RCC 7860 (cell line): ENCODE measurements around the gene POU6F2.

Source experiments
- DNase-seq: peaks from one replicate; pipeline ENCODE4 v3.0.0-alpha.2; 2015; ENCODE audit warnings: low spot score
- FAIRE-seq: peaks from 2 replicates; lab custom pipeline; 2012; peaks lifted over from hg19 to GRCh38; lab: Jason Lieb, UNC

POU6F2 gene

GRCh38 chr7:39056153-39056552 is 78.4 kb downstream of the POU6F2 start:
- no peak for DNase-seq
- FAIRE-seq: no peak

DNA sequence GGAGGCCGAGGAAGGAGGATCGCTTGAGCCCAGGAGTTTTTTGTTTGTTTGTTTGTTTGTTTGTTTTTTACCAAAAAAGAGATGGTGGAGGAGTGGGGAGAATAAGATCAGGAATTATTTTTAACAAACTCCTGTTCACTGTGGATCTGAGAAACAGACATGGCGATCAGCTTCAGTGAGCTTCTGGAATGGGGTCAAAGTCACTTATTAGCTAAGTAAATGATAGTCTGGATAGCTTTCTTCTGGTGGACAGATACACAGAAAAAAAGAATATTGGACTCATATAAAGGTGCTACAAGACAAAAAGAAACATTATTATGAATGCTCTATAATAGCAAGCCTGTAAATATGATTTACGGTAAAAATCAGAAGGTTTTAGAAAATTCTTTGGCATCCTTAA is 85.1 kb downstream of the POU6F2 start:
- DNase-seq (peak; percentile 14), FAIRE-seq (peak; percentile 83)

DNA sequence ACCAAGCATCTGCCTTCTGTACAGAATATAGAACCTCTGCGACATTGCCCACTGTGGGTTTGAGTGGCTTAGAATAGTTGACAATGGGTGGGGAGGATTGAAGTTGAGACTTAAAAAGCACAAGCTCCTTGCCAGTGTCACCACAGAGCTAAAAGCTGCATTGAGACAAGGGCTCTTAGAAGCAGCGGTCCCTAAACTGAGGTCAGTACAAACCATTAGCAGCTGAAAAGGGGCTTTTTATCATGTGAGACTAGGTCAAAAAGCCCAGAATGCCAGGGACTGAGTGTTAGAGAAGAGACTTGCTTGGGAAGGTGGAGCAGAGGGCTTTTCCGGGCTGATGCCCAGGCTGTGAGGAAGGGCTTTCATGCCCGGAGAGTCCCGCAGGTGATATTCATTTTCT is 91.3 kb downstream of the POU6F2 start:
- DNase-seq: no peak
- no peak for FAIRE-seq

DNA sequence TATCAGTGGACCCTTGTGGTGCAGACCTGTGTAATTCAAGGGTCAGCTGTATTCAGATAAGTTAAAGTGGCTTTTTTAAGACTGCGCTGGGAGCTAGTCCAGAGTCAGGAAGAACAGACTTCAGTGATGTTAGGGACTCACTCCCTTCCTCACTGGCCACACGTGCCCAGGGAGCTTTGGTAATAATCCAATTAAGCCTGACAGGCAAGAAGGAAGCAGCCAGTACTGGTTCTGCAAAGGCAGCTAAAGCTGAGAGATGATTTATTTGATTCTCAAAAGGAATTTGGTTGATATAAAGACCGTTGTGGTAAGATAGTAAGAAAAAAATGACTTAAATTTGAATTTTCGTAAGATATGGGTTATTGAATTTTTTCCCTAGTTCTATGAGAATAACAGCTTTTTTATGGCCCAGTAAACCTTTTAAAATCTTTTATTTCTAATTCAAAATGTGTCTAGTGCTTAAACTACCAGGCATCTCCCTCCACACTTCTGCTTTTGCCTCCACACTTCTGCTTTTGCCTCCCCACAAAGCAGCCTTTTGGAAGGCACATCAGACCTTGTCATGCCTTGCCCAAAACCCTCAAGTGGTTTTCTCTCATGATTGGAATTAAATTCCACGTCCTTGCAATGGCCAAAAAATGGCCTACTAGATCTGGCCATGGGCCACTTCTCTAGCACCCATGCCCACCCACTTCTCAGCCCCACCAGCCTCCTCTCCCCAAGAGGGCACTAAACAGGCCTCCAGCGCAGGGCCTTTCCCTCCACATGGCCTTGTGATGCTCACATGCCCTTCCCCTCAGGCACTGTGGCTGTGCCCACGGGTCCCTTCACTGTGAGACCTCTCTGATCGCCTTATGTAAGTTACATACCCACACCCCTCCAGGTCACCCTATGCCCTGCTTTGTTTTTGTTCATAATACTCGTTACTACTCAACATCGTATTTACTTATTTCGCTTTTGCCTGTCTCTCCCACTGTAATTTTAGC is 92.5 kb downstream of the POU6F2 start:
- FAIRE-seq (no peak), DNase-seq (no peak)

DNA sequence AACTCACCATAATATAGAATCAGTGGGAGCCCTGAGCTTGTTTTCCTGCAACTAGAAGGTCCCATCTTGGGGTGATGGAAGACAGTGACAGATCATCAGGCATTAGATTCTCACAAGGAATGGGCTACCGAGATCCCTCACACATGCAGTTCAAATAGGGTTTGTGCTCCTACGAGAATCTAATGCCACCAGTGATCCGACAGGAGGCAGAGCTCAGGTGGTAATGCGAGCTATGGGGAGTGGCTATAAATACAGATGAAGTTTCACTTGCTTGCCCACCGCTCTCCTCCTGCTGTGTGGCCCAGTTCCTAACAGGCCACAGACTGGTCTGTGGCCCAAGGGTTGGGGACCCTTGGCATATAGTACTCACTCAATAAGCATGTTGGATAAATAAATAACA is 93.4 kb downstream of the POU6F2 start:
- DNase-seq (no peak), FAIRE-seq (no peak)

DNA sequence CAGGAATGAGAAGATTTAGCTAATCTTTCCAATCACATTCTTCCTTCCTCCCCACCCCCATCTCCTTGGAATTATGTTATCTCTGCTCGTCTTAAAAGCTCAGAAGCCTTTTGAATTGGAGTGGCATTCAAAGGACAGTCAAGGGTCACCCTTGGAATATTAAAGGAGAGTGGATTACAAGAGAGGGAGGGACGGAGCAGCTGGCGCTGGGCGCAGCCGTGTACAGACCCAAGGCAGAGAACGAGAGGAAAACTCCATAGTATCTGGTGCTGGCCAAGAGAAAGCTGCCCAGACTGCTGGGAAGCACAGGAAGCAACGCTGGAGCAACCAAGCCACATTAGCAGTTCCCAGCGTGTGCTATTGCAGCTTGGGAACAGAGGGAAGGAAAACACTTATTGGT is 95.7 kb downstream of the POU6F2 start:
- no peak for FAIRE-seq
- no peak for DNase-seq

DNA sequence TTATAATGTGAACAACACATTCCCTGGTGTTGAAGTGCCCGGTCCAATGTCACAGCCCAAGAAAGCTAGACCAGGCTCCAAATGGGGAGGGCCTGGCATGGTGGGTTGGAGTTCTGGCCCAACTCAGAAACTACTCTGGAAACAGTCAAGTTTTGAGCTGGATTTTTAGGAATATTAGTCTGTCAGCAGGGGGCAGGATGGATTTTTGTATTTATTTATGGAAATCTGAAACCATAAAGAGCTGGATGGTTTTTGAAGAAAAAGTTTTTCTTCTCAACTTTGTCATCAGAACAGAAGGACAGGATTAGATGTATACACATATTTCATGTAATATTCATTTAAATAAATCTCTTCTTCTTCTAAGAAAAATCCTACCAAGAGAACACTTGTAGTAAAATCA is 97.5 kb downstream of the POU6F2 start:
- DNase-seq (no peak), FAIRE-seq (no peak)

DNA sequence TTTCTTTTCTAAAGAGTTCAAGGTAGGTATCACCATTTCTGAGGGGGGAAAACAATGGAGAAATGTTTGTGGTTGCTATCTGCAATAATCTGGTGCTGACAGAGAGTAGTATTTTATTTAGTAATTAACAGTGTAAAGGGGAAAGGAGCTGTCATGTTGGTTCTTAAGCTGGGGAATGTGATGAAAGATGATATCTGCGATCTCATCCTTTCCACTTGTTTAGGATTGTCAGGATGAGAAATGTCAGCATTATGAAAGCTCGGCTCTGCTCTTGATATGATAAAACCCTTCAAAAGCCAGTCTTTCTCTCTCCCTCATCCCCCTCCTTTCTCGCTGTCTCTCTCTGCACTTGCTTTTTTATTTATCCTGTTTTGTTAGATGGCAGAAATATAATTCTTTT is 106.1 kb downstream of the POU6F2 start:
- DNase-seq (no peak), FAIRE-seq (no peak)

GRCh38 chr7:39084349-39084748 is 106.6 kb downstream of the POU6F2 start:
- DNase-seq: no peak
- no peak for FAIRE-seq

- no peak for FAIRE-seq
- DNase-seq: no peak
Observed at GRCh38 chr7:39085189-39085588, 107.5 kb downstream of the POU6F2 start.

- FAIRE-seq (no peak), DNase-seq (no peak)
Observed at GRCh38 chr7:39085590-39086049, 107.9 kb downstream of the POU6F2 start.

DNA sequence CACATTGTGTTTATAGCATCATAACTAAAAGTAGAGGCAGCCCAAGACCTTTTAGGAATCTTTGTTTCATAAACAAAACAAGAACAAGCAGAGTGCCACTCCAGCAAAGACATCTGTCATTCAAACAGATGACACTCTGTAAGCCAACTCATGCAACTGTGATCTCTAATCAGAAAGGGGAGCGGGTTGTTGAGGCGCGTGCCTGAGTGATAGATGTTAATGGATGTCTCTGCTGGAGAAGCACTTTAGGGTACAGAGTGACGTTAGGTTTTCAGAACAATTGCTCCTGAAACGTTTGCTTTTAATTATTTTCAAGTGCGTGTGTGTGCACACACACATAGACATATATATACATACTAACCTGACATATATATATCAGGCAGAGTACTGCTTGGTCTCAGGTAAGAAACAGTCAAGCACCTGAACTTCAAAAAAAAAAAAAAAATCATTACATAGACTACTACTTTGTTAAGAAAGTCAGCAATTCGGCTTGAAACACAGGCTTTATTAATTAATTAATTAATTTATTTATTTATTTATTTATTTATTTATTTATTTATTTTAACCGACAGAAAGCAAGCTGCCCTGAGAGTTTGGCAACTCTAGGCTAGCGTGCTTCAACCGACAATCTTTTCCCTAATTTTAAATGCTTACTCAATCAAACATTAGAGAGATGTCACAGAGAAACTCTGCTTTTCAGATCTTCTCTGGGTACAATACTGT is 109.1 kb downstream of the POU6F2 start:
- DNase-seq (no peak), FAIRE-seq (no peak)

- FAIRE-seq (no peak), DNase-seq (no peak)
Observed at GRCh38 chr7:39088730-39089593, 111.3 kb downstream of the POU6F2 start.

- no peak for FAIRE-seq
Observed at GRCh38 chr7:39091145-39091544, 113.4 kb downstream of the POU6F2 start.

DNA sequence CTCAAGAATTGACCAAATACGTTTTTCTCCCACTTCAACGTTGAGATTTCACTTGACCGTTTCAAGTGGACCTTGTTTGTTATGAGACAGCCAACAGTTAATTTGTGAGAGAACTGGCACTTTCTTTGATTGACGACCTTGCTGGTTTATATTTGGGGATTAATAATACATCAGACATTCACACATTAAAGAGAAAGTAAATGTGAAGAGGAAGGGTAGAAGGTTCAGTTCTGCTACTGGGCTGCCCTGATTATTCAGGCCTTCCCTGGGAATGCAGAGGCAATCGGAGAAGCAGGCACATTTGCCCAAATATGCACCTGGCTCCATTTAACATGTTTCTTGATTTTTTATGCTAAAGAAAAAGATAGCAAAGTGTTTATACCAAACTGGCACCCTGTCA is 114.1 kb downstream of the POU6F2 start:
- FAIRE-seq (no peak), DNase-seq (no peak)

More at GRCh38 chr7:39091145-39091544, 113.4 kb downstream of the POU6F2 start:
- no peak for DNase-seq

DNA sequence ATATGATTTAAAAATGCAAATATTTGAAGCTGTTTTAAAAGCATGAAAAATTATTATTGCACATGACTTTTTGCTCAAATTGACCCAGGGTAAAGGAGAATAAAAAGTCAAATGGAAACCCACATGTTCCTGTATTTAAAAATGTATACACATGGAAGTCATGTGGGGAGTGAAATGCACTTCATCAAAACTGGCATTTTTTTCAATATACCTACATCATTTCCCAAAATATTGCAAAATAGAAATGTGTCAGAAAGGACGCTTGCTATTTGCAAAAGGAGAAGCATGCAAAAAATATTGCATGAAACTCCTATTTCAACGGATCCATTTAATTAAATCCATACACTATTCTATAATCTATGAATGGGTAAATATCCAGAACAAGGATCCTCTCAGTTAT is 117.0 kb downstream of the POU6F2 start:
- FAIRE-seq: no peak

DNA sequence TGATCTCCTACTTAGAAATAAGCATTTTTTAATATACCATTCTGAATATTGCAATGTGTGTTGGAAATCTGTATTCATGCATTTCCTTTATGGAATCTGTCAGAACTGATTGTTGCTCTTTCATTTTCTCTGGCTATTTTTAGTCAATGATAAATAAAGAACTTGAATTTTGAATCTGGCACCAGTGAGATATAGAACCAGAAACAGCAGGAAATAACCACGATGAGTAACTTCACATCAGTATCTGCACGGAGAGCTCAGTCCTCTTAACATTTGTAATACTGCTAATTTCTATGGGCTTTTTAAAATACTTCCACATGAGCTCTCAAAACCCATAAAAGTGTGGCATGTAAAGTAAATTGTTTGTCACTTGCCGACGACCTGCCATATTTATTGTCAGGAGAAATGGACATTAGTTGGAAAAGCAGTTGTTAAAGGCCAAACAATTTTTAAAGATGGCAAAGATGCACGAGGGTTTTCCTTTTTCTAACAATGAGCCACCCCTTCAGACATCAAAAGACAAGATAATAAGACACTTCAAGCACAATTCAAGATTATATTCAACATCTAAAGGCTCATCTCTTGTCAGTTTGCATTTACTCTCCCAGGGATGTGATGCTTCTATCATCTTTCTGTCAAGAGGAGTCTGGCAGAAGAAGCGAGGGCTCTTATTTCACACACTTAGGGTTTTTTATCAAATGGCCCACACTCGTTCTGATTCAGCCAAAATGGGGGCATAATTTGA is 118.3 kb downstream of the POU6F2 start:
- no peak for DNase-seq
- no peak for FAIRE-seq

More for the DNA sequence above, 117.0 kb downstream of the POU6F2 start:
- DNase-seq: no peak

GRCh38 chr7:39098506-39098905 is 120.8 kb downstream of the POU6F2 start:
- DNase-seq (no peak), FAIRE-seq (no peak)

DNA sequence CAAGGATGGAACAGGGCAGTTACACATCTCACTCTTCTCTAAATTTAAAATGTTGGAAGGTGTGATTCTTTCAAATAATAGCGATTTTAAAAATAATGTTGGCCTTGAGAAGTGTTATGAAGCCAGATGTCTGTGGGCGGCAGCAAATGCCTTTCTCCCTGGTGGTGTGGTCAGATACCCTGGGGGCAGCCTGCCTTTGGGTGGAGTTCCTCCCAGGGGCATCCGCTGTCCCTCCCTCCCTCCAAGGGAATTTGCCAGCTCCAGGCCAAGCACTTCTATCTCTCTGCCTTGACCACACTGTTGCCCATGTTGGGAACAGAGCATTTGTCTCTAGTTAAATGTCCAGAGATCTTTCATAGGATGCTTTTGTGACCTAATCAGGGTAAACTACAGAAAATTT is 121.4 kb downstream of the POU6F2 start:
- DNase-seq: no peak

GRCh38 chr7:39100270-39100669 is 122.6 kb downstream of the POU6F2 start:
- FAIRE-seq (no peak), DNase-seq (no peak)

More for the DNA sequence above, 121.4 kb downstream of the POU6F2 start:
- FAIRE-seq: no peak
